CD4-positive, alpha-beta T cell treated with Interleukin-15 for 1 hour (primary cell): ENCODE results near the gene DYNC1H1.
A peak's percentile ranks its signal among the peaks of the same experiment; 100 is the strongest.
"Not testable (repeated sequence)": the region's sequence is repeated elsewhere in the genome, so short reads cannot be mapped to it uniquely, and the experiment has no call there.

Source experiments
- DNase-seq: peaks from one replicate; pipeline ENCODE4 v3.0.0-alpha.2; 2020

DYNC1H1 gene

GRCh38 chr14:101965770-101966722 lies 1.7 kb downstream of the DYNC1H1 start:
- no peak for DNase-seq

GRCh38 chr14:101966742-101967141 lies 2.4 kb downstream of the DYNC1H1 start:
- DNase-seq: no peak

- DNase-seq: no peak
Observed at GRCh38 chr14:101968186-101968585, 3.8 kb downstream of the DYNC1H1 start.

- DNase-seq: no peak
Observed at GRCh38 chr14:101969481-101969880, 5.1 kb downstream of the DYNC1H1 start.

- DNase-seq: no peak
Observed at GRCh38 chr14:101970830-101971400, 6.5 kb downstream of the DYNC1H1 start.

- not testable (repeated sequence) for DNase-seq
Observed at GRCh38 chr14:101971458-101971857, 7.1 kb downstream of the DYNC1H1 start.

- DNase-seq: peak; percentile 77
Observed at GRCh38 chr14:101972126-101972866, 7.9 kb downstream of the DYNC1H1 start.

GRCh38 chr14:101973356-101973755 lies 9.0 kb downstream of the DYNC1H1 start:
- DNase-seq: no peak

GRCh38 chr14:101975231-101975630 lies 10.9 kb downstream of the DYNC1H1 start:
- DNase-seq: no peak

- DNase-seq: no peak
Observed at GRCh38 chr14:101977311-101978071, 13.1 kb downstream of the DYNC1H1 start.

- DNase-seq: no peak
Observed at GRCh38 chr14:101979666-101980065, 15.3 kb downstream of the DYNC1H1 start.

GRCh38 chr14:101980251-101980650 lies 15.9 kb downstream of the DYNC1H1 start:
- no peak for DNase-seq

- DNase-seq: peak; percentile 25
Observed at GRCh38 chr14:101980700-101981099, 16.3 kb downstream of the DYNC1H1 start.

GRCh38 chr14:101982621-101983020 lies 18.2 kb downstream of the DYNC1H1 start:
- no peak for DNase-seq

- not testable (repeated sequence) for DNase-seq
Observed at GRCh38 chr14:101984831-101985230, 20.5 kb downstream of the DYNC1H1 start.

- DNase-seq: no peak
Observed at GRCh38 chr14:101985957-101986356, 21.6 kb downstream of the DYNC1H1 start.

- DNase-seq: no peak
Observed at GRCh38 chr14:101986953-101987352, 22.6 kb downstream of the DYNC1H1 start.

GRCh38 chr14:101988377-101988776 lies 24.0 kb downstream of the DYNC1H1 start:
- no peak for DNase-seq

GRCh38 chr14:101991352-101991751 lies 27.0 kb downstream of the DYNC1H1 start:
- no peak for DNase-seq

GRCh38 chr14:101992708-101993107 lies 28.3 kb downstream of the DYNC1H1 start:
- peak; percentile 47 for DNase-seq

- no peak for DNase-seq
Observed at GRCh38 chr14:101997429-101998336, 33.3 kb downstream of the DYNC1H1 start.

- DNase-seq: no peak
Observed at GRCh38 chr14:102000902-102001301, 36.5 kb downstream of the DYNC1H1 start.
